NCI-H82 (cell line): Measurements from ENCODE around the gene MED22.
"Not testable (repeated sequence)": the region's sequence is repeated elsewhere in the genome, so short reads cannot be mapped to it uniquely, and the experiment has no call there.

ENCODE experiments used
- DNase-seq: peaks from one replicate; lab custom pipeline; 2025; lab: John Stamatoyannopoulos, UW

MED22 gene

DNA sequence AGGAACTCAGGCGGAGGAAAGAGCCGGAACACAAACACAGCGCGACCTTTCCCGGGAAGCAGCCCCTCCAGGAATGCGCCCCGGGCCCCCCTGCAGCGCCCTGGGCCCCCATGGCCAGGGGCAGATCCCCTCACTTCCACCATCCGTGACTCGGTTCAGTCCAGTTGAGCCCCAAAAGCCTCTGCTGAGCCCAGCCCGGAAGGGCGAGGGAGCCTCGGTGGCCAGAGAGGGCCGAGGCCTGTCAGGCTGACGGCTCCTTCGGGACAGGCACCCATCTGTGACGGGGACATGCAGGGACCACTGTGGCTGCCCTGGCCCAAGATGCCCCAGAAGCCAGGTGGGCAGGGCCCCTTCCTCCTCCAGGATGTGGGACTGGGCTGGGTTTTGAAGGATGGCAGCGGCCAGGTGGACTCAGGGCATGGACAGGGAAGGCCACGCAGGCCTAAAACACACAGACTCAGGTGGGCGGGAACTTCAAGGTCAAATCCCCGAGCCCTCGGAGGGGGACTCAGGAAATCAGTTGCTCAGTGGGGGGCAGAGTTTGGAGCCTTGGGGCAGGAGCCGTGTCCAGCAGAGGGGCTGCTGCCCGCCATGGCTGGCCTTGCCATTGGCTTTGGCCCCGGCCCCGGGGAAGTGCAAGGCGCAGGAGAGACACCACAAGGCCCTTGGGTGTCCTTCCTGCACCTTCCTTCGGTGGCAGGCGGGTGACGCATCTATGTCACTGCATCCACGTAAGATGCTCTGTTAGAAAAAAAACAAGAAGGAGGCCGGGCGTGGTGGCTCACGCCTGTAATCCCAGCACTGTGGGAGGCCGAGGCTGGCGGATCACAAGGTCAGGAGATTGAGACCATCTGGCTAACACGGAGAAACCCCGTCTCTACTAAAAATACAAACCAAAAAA lies 43.2 kb downstream of the MED22 start:
- no peak for DNase-seq

DNA sequence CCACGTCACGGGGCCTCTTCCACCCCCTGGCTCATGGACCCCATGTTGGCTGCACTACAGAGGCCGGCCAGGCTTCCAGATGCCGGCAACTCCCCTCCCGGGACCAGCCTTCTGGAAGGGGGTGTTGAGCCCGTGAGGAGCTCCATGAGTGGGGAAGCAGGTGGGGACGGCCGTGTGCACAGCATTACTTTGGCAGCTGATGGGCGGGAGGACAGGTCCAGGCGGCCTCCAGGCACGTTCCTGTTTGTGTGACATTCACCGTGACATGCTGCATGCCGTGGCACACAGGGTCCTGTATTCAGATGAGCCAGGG lies 43.8 kb downstream of the MED22 start:
- DNase-seq = no peak

GRCh38 chr9:133303266-133304157 lies 44.4 kb downstream of the MED22 start:
- no peak for DNase-seq

DNA sequence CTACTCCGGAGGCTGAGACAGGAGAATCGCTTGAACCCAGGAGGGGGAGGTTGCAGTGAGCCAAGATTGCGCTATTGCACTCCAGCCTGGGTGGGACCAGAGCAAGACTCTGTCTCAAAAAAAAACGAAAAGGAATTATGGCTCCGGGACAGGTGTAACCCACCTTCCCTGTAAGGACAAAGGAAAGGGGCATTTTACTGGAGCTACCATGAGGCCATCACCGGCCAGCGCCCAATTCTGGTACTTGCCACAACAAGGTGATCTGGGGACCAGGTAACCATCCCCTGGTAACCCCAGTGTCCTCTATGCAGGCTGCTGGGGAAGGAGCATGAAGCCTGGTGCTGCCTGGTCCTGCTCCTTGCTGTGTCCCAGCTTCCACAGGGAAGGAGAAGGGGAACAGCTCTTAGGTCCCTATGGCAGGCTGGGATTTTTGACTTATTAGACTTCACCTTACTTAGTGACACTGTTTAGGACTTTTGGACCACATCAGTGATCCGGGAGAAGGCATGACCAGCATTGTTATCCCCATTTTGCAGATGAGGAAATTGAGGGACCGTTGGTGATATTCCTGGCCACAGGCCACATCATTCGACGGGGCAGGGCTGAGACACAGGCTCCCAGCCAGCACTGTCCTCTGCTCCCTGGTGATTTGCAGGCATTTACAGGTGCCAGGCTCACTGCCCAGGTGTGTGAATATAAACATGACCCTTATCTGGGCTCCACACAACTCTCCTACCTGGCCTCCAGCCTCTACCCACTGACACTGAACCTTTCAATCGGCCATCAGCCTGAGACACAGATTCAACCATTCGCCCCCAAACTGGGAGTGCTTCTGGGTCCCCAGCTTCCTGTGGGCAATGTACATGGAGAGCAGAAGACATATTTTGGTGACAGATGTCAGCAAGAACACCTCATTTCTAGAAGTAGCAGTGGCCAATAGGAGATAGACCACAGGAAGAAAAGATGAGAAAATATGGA lies 46.4 kb downstream of the MED22 start:
- DNase-seq = no peak

DNA sequence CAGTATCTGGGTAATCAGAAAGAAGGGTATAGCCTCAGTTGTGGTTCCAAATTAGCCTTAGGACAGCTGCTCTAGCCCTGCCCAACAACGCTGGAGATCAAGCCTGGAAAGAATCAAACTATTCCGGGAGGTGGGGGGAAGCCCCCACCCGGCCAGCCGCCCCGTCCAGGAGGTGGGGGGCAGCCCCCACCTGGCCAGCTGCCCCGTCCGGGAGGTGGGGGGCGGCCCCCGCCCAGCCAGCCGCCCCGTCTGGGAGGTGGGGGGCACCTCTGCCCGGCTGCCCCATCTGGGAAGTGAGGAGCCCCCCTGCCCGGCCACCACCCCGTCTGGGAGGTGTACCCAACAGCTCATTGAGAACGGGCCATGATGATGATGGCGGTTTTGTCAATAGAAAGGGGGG lies 47.9 kb downstream of the MED22 start:
- DNase-seq = not testable (repeated sequence)

- no peak for DNase-seq
Observed at GRCh38 chr9:133294257-133294656, 53.7 kb downstream of the MED22 start.

GRCh38 chr9:133290751-133291302 lies 57.1 kb downstream of the MED22 start:
- no peak for DNase-seq
